Activated gamma-delta T cell treated with Interleukin-2 at 50 U/mL for 16 hours (primary cell): Measurements from ENCODE around the gene PRSS8.
"Not testable (repeated sequence)": the region's sequence is repeated elsewhere in the genome, so short reads cannot be mapped to it uniquely, and the experiment has no call there.

Experiments
- DNase-seq: peaks from one replicate; pipeline ENCODE4 v3.0.0-alpha.2; 2020

Gene PRSS8

DNA sequence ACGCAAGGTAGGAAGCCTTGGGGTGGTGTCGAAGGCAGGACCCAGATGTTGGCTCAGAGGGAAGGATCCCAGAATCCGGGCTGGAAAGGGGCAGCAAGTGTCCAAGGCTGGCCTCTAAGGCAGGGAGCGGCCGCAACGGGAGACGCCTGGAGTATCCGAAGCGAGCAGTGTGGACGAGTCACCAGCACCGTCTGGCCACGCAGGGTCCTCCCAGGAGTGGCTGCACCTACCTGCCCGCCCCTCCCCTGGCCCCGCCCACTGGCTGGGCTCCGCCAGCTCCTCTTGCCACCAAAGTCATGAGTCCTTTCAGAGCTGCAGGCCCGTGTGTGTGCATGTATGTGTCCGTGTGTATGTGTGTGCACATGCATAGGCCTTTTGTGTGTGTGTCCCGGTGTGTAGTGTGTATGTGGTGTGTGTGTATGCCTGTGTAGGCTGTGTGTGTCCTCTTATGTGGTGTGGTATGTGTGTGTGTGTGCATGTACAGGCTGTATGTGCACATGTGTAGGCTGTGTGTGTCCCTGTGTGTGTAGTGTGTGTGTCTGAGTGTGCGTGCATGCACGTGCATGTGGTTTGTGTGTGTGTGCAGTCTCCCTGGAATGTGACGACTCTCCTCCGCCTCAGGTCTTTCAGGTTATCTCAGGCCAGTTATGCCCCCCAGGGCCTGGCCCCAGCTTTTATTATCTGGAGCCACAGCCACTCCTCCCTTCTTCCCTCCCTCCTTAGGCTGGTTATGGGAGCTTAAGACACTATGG lies at the start of gene PRSS8:
TSS of gene PRSS8 (minus strand) at position 193 of the 752 bp plus-strand sequence. CDS start 229 bp downstream, outside the sequence.
- DNase-seq: no peak

- DNase-seq: no peak
These were observed 49.4 kb upstream of the PRSS8 start for GRCh38 chr16:31184888-31185287.

- no peak for DNase-seq
These were observed 48.2 kb upstream of the PRSS8 start for GRCh38 chr16:31183432-31184428.

GRCh38 chr16:31182391-31182790 lies 46.9 kb upstream of the PRSS8 start:
- DNase-seq: no peak

DNA sequence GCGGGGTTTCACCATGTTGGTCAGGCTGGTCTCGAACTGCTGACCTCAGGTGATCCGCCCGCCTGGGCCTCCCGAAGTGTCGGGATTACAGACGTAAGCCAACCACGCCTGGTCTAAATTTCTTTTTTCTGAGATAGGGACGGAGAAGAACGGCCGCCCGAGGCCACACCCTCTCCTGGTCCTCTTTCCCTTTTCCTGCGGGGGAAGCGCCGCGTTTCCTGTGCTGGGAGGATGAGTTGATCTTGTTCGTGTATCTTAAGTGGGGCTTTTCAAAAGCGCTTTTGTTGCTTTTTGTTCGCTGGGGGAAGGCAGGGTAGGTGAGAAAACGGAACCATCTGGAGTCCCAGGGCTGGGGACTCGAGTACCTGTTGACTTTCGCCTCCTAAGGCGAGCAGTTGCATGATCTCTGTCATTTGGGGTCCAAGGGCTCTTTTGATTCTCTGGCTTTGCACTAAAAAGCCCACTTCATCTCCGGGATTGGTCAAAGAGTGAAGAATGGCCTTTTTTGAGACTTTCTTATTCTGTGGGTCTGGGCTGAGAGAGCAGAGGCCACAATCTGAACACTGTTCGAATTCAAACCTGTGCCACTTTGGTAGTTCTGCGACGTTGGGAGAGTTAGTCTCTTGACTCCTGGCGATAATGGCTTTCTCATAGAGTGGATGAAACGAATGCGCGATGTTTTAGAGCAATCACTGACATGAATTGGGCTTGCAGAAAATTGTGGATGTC lies 45.7 kb upstream of the PRSS8 start:
- no peak for DNase-seq

DNA sequence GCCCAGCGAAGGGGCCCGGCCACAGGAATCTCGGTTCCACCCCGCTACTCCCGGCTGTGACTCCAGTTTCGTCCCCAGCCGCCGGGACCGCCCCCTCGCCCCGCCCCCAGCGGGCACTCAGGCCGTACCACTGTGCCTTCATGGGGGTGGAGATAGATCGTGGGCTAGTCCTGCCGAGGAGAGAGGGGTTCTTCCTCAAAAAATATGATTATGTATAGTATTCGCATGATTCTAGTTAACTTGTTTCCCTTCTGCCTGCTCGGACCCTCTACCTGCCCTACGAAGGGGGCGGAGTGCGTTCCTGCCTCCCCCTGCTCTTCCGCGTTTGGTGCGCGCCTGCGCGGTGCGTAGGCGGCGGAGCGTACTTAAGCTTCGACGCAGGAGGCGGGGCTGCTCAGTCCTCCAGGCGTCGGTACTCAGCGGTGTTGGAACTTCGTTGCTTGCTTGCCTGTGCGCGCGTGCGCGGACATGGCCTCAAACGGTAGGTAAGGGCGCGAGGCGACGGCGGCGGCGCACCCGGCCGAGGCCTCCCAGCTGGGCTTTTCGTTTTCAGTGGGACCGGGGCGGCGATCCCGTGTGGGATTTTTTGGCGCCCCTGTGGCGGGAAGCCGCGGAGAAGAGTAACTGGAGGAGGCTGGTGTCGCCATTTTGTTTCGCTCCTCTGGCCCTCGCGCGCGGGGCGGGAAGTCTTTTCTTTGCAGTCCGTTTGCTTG lies 44.4 kb upstream of the PRSS8 start, which contains the start of gene FUS:
TSS of gene FUS (plus strand) at position 393 of the 713 bp plus-strand sequence. CDS start at position 469, 76 bp downstream.
- DNase-seq: peak; percentile 88

DNA sequence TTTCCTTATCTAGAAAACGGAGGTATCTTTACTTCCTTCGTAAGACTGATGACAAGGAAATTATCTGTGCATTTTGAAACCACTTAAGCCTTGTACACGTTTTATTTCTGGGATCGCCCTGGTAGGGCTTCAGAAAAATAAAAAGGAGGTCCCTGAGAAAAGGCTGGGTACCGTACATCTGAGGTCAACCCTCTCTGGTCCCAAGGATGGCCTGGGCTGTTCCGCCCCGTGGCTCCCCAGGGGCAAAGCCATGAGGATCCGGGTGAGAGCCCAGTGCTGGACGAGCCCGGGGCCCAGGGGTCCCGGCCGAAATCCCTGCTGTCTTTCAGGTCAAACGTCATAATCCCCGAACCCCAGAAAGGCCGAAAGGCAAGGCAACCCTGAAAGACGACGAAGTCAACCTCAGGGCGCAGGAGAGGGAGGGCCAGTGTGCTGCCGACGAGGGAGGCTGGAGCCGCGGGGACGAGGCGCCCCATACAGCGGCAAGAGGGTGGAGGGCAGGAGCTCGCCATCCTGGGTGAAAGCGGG lies 43.8 kb upstream of the PRSS8 start:
- no peak for DNase-seq

GRCh38 chr16:31177136-31177535 lies 41.6 kb upstream of the PRSS8 start:
- DNase-seq: peak; percentile 42

DNA sequence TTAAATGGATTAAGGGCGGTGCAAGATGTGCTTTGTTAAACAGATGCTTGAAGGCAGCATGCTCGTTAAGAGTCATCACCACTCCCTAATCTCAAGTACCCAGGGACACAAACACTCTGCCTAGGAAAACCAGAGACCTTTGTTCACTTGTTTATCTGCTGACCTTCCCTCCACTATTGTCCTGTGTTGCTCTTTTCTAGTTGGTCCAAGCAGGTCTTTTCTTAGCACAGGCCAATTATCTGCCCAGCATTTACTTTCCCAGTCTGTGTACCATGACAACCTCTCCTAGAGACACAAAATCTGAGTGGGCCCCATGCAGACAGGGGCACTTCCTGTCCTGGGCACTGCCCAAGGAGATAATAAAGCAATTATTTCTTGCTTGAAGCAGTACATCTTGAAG lies 34.5 kb upstream of the PRSS8 start:
- DNase-seq: not testable (repeated sequence)

DNA sequence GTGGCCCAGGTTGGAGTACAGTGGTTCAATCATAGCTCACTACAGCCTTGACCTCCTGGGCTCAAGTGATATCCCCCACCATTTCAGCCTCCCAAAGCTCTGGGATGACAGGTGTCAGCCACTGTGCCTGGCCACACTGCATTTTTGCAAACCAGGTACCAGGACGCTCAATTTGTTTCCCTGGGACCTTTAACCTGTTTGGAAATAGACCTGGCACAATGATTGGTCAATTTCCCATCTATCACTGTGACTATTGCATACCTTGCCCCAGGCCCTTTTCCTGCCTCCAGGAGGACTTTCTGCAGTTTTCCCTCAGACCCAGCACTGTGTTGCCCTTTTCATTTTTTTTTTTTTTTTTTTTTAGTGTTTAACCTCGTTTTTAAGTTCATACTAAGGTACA lies 33.3 kb upstream of the PRSS8 start:
- no peak for DNase-seq

- no peak for DNase-seq
These were observed 31.8 kb upstream of the PRSS8 start for GRCh38 chr16:31167315-31167714.

DNA sequence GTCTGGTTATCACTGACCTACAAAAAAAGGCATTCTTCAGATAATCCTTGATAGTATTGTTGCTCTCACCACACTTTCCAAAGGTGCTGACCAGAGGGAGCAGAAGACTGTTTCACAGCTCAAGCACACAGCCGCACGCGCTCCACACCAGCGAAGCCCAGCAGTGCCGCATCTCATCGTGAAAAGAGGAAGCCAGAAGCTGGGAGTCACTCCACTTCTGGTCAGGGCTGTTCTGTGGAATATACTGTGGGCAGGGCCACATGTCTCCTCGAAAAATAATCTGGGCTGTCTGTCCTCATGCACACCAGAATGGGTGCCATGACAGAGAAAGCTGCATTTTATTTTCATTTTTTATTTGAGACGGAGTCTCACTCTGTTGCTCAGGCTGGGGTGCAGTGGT lies 21.6 kb upstream of the PRSS8 start:
- DNase-seq: no peak

DNA sequence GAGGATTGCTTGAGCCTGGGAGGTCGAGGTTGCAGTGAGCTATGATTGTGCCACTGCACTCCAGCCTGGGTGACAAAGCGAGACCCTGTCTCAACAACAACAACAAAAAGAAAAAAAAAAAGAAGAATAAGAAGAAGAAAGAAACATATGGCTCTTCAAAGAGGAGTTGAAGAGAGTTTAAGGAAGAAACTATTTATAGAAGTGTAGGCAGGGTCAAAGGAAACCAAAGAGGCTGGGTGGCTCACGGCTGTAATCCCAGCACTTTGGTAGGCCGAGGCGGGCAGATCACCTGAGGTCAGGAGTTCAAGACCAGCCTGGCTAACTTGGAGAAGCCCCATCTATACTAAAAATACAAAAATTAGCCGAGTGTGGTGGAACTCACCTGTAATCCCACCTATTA lies 15.4 kb upstream of the PRSS8 start:
- DNase-seq: not testable (repeated sequence)

- DNase-seq: no peak
These were observed 14.7 kb upstream of the PRSS8 start, which contains the start of gene PRSS36 for GRCh38 chr16:31149894-31150890. TSS of gene PRSS36 (minus strand) at chr16:31150066. CDS start at chr16:31150035, 31 bp downstream.

DNA sequence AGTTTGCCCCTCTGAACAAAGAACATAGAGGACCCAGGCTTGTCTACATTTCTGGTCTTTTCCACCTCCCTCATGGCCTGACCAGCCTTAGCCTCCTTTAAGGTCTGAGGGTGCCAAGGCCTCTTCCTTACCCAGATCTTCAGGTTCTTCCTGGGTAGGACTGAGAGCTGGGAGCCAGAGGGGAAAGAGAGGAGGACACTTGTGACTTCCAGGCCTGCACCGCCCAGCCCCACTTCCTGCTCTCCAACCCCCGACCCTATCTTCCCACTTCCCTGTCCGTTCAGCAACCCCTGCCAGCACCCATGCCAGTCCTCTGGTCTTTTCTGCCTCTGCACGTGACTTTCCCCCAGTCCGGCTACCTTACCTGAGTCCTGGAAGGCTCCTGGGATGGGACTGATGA lies 13.8 kb upstream of the PRSS8 start:
- no peak for DNase-seq

- DNase-seq: no peak
These were observed 13.4 kb upstream of the PRSS8 start for GRCh38 chr16:31148896-31149295.

- no peak for DNase-seq
These were observed 12.8 kb upstream of the PRSS8 start for GRCh38 chr16:31148281-31148728.

DNA sequence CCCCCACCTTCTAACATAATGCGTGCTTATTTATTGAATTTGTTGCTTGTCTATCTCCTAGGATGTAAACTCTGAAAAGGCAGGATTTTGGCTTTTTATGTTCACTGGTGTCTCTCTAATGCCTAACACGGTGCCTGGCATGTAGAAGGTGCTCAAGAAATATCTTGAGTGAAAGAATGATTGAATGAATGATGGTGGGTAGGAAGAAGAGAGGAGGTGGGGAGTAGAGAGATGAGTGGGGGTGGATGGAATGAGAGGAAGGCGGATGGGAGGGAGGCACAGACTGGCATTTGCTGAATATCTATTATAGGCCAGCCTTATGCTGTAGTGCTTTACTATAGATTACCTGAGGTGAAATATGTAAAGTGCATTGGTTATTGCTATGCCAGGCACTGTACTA lies 12.0 kb upstream of the PRSS8 start:
- no peak for DNase-seq

DNA sequence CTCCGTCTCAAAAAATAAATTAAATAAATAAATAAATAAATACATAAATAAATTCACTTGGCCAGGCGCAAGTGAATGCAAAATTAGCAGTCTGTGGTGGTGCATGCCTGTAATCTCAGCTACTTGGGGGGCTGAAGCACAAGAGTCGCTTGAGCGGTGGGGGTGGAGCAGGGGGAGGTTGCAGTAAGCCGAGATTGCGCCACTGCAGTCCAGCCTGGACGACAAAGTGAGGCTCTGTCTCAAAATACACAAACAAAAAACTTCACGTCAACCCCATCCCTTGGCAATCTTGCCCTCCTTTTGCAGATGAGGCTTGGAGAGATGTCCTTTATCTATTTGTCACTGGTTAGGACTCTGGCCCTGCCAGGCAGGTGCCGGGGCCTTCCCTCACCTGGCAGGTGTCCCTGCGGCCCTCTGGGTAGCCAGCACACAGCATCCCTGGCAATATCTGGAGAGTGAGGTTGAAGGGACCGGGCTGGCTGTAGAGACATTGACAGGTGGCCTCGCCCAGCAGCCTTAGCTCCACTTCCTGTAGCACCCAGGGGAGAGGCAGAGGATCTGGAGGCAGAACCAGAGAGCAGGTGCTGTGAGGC lies 10.0 kb upstream of the PRSS8 start:
- no peak for DNase-seq

- not testable (repeated sequence) for DNase-seq
These were observed 8.9 kb upstream of the PRSS8 start for GRCh38 chr16:31144418-31144817.
